Measurements from ENCODE around the gene MRGPRD.

MRGPRD gene

GRCh38 chr11:68931911-68932310 is 48.9 kb downstream of the MRGPRD start:
- DNase-seq (ENCODE audit: low read depth, low spot score): no peak

- DNase-seq (ENCODE audit: low read depth, low spot score): no peak
Measured at GRCh38 chr11:68930991-68931855, 49.6 kb downstream of the MRGPRD start.

Measured in ELF-1 (cell line).